ENCODE data around the gene CFAP46.
"Not testable (repeated sequence)": the region's sequence is repeated elsewhere in the genome, so short reads cannot be mapped to it uniquely, and the experiment has no call there.

Gene CFAP46

DNA sequence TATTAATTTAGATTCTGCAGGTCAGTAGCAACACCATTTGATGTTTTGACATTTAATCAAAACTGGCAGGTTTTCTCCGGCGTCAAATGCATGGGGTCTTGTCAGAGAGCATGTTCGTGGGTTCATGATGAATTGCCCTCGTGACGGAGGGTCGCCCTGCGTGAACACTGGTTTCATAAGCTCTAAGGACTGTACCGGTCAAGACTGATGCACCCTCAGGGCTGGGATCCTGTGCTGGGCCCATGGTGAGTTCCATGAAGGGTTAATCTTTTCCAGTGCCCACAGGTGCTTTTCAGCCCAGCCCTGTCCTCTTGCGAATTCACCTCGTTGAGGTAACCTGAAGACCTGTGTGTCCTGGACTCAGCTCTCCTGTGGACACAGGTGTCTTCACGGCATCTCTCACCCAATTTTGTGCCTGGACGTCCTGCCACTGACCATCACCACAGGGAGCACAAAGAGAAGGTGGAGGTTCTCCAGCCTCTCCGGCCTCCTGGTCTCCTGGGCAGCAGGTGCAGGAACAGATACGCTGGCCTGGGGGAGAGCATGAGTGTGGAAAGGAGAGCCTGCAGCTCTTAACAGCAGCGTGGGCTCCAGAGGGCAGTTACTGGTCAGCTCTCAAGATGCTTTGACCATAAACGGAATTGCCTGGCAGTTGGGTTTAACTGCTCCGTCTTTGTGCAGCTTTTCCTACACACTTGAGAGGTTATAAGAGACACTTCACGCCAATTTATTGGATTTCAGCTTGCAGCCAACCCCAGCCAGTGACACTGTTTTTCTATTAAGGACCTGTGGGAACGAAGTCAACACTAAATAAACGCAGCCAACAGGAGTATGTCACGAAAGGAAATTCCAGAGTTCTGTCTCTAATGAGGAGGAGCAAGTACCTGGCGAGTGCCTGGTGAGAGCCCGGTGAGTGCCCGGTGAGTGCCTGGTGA is 37.4 kb upstream of the CFAP46 start:
- DNase-seq = no peak

DNA sequence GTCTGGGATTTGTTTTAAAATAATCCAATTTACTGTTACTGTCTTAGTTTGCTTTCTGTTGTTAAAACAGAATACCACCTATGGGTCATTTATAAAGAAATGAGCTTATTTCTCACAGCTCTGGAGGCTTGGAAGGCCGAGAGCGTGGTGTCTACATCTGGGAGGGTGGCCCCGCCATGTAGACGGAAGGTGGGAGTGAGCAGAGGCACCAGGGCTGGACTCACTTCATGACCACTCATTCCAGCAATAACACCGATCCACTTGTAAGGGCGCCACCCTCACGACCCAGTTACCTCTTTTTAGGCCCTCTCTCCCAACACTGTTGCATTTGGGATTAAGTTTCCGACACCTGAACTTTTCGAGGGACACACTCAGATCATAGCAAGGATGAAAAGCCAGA is 36.2 kb upstream of the CFAP46 start:
- DNase-seq = no peak

DNA sequence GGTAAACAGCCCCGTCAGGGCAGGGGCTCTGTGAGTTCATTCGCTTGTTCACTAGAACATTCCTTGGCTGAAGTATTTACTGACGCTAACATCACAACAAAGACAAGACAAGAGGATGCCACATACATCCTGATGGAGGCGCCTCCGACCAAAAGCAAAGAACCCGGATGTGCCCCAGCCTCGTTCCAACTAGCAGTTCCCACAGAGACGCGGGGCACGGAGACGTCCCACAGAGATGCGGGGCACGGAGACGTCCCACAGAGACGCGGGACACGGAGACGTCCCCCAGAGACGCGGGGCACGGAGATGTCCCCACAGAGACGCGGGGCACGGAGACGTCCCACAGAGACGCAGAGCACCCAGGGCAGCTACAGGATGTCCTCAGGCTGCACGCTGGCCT is 35.4 kb upstream of the CFAP46 start:
- no peak for DNase-seq

DNA sequence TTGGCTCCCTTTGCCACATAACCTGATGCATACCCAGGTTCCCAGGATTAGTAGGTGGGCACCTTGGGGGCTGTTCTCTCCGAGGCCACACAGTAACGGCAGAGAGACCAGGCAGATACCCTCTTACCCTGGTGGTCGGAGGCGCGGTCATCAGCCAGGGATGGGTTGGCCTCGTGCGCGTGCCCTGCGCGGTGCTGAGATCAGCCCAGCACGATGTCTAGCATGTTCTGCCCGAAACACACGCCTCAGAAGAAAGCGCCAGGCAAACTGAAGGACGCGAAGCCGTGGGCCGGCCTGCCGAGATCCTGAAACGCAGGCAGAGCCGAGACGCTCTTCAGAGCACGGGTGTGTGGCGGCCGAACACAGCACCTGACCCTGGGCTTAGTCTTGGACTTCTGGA is 34.7 kb upstream of the CFAP46 start:
- DNase-seq = no peak

DNA sequence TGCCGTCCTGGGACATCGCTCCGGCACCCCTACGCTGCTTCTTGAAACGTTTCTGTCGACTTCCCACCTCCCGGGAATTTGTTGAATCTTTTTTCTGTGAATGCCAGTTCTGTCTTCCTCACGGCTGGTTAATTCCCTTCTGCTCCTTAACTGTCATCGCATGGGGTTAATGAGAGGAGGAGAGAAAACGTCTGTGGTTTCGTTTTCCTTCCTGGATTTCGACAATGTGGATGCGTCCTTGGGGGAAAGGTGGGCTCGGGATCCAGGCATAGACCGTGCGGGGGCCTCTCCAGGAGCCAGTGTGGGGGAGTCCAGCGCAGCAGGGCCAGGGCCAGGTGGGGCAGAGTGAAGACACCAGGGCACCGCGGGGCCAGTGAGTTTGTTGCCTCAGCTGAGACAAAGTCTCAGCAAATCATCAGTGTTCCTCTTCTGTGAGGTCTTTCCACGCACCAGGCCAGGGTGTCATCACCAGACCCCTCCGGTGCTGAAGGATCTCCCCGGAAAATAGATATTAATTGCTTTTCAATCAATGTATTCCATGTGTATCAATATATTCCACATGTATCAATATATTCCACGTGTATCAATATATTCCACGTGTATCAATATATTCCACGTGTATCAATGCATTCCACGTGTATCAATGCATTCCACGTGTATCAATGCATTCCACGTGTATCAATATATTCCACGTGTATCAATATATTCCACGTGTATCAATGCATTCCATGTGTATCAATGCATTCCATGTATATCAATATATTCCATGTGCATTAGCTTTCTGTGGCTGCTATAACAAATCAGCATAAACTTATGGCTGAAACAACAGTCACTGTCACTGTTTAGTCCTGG is 33.7 kb upstream of the CFAP46 start:
- DNase-seq = no peak

DNA sequence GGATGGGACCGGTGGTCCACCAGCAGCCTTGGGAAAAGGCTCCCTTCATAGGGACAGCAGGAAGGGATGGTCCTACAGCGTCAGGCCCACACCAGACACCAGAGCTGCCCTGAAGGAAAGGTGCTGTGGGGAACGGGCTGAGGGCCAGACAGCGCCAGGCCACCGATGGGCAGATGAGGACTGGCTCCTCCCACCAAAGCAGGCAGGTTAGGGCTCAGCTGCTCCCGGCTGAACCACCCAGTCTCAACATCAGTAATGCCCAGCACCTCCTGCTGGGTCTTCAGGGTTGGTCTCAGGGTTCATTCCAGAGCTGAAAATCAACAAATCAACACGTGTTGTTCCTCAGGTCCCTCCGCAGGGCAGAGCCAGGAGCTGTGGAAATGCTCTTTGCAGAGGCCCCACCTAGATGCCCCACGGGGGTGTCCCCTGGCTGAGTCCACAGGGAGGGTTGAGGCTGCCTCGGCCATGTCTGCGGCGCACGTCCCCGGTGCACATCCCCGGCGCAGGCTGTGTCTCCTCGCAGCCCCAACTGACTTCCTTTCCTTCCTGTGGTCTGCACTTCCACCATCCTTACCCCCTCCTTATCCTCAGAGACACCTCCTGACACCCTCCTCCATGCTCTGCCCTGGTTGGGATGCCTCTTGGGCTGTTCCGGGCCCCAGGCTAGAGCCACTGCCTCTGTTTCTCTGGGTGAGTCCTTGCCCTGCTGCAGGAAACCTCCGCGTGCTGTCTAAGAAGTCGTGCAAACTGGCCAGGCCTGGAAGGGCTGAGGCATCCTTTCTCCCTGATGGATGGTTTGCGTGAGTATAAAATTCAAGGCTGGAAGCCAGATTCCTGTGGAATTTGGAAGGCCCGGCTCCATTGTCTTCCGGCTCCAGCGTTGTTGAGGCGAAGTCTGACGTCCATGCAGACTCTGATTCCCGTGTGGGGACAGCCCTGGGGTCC is 32.8 kb upstream of the CFAP46 start:
- no peak for DNase-seq

DNA sequence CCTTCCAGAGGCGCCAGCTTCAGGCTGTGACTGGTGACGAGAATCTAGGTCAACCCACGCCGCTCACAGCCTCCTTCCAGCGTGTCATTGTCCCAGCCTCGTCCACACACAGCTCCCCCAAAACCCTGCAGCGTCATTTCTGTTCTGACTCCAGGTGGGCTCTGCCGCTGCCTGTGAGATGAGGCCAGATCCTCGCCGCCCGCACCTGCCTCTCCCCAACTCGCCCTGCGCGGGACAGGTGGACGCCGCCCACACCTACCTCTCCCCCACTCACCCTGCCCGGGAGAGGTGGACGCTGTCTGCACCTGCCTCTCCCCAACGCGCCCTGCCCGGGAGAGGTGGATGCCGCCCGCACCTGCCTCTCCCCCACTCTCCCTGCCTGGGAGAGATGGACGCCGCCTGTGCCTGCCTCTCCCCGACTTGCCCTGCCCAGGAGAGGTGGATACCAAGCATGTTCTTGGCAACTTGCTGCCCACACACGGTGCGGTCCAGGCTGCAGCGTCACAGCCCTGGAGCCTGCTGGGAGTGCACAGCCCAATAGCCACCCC is 32.0 kb upstream of the CFAP46 start:
- DNase-seq = no peak

DNA sequence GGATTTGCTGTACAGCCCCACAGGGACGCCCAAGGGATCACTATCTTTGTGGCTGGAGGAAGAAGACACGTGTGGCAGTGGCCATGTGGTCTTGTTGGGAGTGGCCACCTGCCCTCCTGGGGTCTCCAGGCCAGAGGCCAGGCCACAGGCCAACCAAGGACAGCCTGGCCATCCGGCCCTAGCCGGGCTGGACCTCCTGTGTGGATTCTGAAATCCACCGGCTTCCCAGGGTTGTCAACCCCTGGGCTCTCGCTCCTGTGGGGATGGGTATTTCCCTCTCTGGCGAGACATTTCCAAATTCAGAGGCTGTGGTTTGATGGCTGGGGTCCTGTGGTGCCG is 31.5 kb upstream of the CFAP46 start:
- no peak for DNase-seq

DNA sequence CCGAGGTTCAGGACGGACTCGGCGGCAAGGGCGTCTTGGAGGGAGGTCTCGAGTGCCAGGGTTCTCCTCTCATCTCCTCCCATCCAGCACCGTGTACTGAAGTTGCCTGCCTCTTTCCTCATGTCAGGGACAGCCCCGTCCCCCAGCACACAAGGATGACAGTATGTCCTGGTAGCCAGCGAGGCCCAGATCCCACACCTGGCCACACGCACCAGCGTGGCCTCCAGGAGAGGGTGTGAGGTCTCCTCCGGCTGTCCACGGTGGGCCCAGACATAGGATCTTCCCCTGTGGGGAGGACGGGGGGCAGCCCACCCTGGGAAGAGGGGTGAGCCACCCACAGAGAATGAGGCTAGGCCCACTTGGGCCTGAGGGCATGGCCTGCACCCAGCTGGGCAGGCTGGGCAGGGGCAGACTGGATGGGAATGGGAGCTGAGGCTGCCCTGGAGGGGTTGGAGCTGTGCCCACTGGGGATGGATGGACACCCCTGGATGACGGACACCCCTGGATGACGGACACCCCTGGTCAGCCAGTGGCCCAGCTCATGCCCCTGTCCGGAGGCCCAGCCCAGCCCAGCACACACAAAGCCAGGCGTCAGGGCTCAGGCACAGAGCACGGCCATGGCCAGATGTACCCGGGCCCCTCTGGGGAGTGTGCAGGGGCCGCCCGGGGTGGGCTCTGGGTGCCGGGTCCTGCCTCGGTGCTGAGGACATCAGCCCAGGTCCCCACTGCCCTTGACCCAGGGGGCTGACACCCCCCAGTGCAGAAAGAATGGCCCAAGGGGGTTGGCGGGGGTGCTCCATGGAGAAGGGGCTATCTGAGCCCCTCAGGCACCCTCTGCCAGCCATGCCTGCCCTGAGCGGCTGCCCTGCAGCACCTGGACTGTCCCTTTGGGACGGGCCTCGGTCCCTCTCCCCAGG is 30.9 kb upstream of the CFAP46 start:
- DNase-seq = no peak

DNA sequence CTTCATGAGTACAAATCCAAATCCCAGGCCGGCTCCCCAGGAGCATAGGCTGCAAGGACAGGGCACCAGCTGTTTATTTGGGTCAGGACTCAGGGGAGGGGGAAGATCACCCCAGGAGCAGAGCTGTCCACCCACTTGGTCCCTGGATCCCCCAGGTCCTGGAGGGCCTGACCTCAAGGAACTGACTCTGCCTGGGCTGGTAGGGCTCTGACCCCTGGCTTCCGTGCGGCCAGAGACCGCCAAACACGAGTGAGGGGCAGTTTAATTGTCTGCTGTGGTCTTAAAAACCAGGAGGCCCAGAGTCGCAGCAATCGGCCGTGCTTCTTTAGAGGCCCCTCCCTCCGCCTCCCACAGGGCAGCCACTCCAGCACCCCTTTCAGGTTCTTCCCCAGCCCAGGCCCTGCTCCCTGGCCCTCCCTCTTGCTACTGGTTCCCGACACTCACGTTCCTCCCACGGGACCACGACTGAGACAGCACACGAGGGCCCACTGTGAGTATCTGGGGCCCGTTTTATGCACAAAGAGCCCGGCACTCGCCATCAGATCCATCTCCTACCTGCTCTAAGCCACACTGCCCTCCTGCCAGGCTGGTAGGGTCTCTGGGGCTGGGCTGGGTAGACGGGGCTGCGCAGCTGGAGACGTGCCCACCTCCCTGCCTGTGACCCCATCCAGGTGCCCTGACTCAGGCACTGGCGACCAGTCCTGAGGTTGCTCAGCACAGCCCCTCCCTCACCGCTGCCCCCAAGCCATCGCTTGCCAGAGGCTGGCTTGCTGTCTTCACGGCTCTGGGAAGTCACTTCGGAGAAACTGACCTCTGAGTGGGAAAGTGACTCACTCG is 30.0 kb upstream of the CFAP46 start:
- DNase-seq = no peak

DNA sequence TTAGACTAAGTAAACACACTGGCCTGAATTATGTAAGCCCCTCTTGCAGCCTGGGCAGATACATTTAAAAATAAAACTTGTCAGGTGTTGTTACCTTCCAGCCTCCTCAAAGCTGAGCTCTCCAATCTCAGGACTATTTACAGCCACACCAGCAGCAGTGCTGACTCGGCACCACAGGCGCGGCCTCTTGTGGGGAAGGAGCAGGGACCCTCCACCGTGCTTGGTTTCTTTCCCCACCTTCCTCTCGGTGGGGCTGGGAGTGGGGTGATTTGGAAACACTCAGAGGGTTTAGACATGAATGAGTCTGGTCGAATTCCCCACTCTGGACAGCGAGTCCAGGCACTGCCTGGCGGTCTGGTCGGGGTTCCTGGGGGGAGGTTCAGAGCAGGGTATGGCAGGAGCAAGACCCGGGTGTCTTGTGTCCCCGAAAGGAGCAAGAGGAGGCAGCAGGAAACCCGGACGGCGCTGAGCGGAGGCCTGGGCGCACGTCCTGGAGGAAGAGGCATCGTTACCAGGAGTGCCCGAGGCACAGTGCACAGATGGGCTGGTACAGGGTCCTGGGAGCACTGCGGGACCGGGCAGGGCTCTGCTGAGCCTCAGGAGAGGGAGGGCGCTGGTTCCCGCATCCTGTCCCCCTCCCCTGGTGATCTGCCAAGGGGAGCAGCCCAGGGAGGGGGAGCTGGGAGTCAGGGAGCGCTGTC is 29.2 kb upstream of the CFAP46 start:
- DNase-seq = no peak

DNA sequence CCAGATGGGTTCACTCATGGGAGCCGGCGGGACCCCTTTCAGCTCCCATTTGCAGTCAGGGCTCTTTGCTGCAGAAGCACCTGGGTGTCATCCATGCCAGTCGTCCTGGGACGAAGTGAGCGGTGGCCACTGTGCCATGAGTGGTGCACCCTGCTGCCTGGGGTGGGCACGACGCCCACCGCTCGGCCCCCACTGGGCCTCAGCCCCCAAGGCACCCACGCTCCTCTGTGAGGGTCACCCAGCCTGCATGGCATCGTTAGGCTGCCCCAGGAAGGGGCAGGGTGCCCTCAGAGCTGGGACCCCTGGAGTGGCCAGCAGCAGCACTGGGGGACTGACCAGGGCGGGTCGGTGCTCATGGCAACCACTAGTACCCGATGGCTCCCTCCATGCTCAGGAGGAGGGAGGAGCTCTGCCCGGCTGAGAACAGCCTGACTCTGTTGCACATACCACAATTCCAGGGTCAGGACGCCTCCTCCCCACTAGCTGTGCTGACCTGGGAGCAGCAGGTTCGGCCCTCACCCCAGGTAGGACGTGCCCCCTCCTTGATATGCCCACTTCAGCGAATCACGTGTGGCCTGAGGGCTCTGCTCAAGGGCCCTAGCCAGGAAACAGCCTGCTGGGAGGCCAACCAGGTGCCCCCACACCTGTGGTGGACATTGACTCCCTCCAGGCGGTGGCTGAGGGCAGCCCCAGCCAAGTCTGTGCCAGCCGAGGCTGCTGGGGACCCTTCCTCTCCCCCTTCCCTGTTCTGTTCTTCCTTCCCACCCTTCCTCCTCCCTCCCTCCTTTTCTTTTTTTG is 28.5 kb upstream of the CFAP46 start:
- DNase-seq = no peak

DNA sequence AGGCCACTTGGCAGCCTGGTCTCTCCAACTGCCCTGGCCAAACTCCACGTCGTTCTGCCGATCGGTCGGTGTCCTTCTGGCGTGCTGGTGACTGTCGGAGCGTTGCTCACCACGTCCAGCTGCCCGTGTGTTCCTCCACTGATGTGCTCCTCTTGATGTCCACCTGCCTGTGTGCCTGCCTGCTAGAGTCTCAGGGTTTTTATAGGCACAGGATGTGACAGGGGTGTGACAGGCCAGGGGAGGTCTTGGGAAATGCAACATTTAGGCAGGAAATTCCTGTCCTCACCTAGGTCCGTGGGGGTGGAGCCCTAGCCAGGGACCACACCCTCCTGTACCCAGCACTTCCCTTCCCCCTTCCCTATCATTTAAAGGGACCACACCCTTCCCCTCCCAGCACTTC is 25.2 kb upstream of the CFAP46 start:
- no peak for DNase-seq

DNA sequence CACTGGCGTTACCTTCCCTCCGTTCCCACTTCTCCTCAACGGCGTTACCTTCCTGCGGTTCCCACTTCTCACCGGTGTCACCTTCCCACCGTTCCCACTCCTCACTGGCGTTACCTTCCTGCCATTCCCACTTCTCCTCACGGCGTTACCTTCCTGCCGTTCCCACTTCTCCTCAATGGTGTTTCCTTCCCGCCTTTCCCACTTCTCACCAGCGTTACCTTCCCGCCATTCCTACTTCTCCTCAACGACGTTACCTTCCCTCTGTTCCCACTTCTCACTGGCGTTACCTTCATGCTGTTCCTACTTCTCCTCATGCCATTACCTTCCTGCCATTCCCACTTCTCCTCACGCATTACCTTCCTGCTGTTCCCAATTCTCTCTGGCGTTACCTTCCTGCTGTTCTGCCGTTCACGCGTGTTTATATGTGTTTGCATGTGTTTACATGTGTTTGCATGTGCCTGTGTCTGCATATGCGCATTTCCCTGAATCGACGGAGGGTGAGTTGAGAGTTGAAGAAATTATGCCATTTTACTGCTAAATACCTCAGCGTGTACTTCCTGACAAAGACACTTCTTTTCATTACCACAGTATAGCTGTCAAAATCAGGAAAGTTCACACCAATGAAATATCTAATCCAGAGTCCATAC is 23.2 kb upstream of the CFAP46 start:
- no peak for DNase-seq

DNA sequence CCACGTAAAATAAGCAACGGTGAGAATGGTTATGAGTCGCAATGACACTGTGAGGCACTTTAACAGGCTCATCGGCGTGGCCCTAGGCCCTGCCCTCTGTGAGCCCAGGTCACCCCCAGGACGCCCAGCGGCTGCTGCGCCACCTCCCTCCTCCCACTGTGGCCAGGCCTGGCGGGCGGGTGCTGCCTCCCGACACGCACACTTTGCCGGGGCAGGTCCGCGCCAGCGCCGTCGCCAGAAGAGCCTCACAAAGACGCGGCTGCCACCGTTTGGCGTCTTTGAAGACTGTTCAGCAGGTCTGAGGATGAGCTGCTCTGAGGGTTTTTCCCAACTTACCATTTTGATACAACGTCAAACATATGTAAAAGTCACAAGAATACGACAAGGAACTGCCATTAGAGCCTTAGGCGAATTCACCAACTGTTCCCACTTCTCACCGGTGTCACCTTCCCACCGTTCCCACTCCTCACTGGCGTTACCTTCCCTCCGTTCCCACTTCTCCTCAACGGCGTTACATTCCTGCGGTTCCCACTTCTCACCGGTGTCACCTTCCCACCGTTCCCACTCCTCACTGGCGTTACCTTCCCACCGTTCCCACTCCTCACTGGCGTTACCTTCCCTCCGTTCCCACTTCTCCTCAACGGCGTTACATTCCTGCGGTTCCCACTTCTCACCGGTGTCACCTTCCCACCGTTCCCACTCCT is 22.5 kb upstream of the CFAP46 start:
- not testable (repeated sequence) for DNase-seq

DNA sequence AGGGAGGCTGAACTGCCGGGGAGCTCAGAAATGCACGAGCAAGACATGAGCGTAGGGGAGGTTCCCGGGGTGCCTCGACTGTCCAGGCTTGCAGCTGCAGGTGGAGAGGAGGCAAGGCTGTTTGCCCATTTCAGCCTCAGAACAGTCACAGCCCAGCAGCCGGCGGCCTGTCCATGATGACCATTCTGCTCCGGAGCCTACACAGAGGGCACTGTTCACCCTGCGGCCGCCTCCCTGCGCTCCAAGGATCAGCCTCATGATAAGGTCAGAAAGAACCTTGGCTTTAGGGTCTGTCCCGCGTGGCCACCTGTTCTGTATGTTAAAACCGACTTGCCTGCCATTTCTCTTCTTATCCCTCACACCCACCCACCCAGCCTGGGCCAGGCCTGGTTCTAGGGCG is 21.9 kb upstream of the CFAP46 start:
- DNase-seq = no peak

DNA sequence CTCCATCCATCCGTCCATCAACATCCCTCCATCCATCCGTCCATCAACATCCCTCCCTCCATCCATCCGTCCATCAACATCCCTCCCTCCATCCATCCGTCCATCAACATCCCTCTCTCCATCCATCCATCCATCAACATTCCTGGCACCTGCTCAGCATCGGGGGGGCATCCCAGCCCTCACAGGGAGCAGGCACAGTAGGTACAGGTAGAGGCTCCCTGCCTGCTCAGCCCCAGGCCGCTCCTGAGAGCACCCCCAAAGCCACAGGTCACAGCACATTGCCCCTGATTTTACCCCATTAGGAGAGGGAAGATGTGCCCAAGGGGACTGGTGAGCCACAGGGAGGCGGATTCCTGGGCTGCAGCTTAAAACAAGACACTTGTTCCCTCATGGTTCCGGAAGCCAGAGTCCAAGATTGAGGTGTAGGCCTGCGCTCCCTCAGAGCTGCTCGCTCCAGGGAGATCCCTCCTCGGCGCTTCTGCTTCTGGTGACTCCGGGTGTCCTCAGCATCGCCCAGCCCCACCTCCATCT is 21.1 kb upstream of the CFAP46 start:
- DNase-seq = no peak

Measured in activated CD4-positive, alpha-beta T cell treated with anti-CD3 and anti-CD28 coated beads, Interleukin-2, amount 50 U/mL, for 1 hour (primary cell).